CMK (cell line): ENCODE measurements around the gene SGCD.

Experiments
- DNase-seq: peaks from one replicate; pipeline ENCODE4 v3.0.0-alpha.2; 2010; ENCODE audit warnings: low read depth

SGCD gene

DNA sequence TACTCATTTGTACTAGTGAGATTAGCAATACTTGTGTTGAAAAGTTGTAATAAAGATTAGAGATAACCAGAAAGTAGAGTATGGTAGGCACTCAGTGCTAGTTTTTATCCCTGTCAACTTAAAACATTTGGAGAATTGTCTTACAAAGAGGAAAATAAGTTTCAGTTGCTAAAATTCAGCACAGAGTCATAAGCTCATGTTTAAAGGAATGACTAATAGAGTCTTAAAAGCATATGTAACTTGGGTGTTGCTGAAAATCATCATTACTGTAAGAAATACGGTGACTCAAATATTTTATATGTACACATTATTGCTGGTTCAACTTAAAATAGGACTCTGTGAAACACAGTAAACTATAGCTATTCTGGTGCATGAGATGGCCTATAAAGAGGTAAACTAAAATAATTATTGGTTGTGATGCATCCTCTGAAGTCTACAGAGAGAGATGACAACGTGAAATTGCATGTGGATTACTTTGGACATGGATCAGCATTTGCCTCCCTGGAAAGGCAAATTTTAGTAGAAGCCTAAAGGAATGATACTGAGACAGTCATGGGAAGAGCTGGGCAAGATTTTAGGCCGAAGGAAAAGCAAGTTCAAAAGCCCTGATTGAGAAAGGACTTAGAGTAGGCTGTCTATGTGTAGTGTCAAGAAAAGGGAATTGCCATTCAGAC lies 34.6 kb downstream of the SGCD start:
- DNase-seq: no peak

DNA sequence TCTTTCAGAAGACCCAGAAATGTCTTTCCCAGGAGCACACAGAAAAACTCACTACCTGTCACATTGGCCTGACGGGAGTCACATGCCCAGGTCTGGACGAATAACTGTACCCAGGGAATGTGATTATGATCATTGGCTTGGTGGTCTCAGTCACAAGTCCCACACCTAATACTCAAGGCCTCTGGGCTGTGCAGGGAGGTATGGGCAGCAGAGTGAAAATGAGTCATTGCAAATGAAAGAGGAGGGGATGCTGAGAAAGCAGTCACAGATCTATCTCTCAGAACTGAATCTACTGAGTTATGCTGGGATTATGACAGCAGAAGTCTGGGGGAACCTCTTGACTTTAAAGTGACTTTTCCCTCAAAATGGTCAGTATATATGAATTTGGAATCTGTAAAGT lies 36.9 kb downstream of the SGCD start:
- no peak for DNase-seq

DNA sequence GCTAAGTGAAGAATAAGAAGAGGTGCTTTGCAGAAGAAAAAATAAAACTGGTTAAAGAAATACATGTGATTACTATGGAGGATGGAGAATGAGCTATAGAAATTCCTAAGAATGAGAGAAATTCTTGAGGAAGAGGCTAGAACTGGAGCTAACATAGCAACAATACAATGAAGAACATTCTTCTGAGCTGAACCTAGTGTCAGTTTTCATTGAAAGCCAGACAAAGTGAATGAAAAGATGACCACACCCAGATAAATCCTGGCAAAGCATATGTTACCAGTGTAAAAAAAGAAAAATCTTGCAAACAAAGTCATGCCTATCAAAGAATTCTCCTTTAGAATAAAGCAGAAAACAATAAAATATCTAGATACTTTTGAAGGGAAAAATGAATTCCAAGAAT lies 39.6 kb downstream of the SGCD start:
- DNase-seq: no peak

DNA sequence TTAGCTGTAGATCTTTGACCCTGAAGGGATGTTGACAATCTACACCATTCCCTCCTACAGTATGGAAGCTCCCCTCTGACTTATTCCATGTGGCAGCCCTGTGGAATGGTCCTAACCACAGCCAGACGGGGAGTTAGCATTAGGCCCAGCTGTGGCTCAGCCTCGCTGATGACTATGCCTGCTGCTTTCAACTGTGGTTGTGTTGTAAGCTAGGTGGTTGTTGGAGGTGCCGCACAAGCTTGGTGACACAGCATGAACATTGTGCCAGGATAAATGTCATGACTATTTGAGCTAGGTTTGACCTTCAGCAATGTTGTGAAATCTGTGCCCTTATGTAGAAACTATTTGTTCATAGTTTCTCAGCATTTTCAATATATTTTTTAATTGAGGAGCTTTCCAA lies 40.6 kb downstream of the SGCD start:
- DNase-seq: no peak

DNA sequence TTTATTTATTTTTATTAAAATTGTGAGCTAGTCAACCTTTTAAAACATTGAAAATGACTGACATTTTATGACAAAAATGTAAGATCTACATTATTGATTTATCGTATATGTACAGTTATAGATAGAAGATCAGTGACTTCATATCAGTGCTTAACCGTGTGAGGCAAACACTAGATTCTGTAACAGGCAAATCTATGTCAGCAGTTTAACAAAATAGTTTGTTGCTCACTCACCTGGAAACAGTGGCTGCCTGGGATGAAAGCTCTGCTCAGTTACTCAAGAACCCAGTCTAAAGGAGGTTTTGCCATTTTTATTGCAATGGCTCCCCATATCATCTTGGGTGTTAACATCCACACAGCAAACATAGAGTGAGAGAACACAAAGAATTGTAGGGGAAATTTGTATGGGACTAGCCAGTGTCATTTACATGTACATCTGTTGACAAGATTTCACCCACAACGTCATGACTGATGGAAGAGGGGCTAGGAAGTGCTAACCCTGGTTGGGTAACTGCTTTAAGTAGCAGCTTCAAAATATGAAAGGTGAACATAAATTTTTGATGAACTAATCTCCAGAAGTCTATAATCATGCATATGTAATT lies 49.0 kb downstream of the SGCD start:
- no peak for DNase-seq

DNA sequence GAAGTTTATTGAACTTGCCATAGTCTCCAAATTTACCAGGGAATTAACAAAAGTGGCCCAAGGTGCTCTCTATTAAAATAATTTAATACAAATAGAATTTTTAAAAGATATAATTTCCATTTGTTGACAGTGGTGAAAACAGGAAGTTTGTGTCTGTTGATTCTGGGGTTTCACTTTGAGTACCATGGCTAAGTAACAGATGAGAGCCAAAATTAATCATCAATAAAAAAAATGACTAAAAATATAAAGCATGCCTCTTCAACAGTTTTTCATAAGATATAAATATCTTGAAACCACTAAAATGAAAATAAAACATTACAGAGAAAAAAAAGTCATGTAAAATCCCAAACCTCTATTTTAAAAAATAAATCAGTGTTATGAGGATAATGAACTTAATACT lies 49.8 kb downstream of the SGCD start:
- DNase-seq: no peak

DNA sequence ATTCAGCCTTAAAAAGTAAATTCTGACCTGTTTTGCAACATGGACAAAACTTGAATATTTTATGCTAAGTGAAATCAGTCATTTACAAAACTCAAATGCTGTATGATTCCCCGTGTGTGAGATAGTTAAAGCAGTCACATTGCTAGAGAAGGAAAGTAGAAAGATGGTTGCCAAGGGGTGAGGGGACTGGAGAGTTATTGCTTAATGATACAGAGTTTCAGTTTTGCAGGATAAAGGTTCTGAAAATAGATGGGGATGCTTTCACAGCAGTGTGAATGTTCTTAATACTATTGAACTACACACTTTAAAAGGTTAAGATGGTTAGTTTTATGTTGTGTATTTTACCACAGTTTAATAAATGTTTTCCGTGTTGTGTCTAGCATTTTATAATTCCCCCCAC lies 51.2 kb downstream of the SGCD start:
- no peak for DNase-seq

DNA sequence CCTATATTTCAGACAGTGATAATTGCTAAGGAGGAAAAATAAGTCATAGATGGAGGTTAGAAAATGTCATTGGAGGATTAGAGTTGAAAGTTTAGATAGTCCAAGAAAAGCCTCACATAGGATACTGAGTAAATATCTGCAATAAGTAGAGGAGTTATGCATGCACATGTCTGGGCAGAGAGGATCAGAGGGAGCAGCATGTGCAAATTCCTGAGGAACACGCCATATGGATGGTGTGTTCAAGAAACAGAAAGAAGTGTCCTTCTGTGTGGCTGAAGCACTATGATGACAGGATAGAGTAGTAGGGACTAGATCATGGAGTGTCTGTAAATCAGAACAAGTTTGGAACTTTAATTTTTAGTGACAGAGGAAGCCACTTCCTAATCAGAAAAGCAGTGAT lies 52.2 kb downstream of the SGCD start:
- DNase-seq: no peak

DNA sequence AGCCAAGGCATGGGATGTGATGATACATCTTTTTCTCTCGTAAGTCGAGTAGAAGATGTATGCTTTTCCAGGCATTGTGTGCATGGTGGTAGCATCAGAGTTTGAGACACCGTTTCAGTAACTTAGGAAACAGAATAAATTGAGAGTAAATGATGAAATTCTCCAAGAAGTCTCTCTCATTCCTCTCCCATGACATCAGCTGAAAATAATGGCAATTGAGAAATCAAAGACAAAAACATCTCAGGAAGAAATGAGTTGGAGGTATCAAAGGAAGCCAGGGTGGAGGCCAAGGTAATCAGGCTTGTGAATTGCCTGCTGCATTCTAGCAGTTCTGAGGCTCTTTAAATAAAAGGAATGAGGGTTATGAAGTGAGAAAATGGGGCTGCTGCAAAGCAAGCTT lies 53.9 kb downstream of the SGCD start:
- DNase-seq: no peak

DNA sequence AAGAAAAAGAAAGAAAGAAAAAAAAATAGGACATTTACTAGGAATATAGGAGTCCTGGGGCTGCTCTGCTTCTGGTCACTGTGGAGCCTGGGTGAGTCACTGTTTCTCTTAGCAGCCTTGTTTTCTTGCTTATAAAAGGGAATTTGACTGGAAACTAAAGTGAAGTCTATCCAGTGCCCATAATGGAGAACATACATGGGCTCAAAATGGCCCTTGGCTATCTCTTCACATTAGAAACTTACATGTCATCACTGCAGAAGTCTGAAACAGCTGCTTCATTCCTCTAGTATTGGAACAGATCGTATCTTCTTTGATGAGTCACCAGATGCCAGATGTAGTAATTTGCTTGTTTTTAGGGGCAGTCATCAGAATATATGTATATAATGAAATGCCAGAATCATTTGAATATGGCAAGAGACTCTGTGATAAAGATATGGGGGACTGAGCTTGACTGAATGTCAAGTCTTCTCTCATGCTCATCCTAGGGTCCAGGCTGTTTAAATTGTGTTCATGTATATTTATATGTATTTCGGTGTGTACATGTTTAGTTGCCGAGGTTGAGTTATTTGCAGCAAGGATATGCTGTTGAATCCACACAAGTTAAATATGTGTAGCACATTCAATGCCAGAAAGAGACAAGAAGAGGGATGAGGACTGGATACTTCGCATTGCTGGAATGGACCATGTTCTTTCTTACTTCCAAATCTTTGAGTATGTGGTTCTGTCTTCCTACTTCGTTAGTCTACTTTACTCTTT lies 56.7 kb downstream of the SGCD start:
- DNase-seq: no peak

DNA sequence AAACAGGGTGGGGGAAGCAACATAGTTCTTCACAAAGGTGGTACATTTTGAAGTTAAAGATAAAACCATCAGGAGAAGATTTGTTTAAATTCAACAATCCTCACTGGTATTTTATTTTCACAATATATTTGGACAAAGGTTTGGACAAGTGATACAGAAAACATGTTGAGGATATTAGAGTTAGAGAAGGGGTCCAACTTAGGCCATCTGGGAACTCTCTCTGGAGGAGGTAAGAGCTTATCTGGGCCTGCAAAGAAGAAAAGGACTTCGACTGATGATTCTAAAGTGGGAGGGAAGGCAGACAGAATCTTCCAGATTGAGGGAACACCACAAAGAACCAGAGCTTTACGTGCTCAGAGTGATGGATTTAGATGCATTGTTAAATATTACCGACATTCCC lies 58.5 kb downstream of the SGCD start:
- no peak for DNase-seq

DNA sequence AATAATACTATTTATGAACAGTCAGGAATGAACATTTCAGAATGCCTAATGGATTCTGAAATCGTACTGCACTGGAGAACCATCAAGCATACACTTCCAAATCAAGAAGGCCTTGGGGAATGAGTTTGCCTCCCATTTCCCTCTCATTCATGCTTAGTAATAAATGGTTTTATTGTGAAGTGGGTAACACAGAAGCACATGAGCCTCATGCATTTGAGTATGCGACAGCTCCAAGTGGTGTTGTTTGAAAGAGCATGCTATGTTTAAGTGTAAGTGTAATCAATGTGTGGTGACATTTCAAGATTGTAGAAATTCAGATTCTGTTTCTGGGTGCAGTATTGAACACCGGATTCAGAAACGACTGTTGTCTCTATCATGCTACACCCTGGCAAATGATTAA lies 60.0 kb downstream of the SGCD start:
- no peak for DNase-seq

DNA sequence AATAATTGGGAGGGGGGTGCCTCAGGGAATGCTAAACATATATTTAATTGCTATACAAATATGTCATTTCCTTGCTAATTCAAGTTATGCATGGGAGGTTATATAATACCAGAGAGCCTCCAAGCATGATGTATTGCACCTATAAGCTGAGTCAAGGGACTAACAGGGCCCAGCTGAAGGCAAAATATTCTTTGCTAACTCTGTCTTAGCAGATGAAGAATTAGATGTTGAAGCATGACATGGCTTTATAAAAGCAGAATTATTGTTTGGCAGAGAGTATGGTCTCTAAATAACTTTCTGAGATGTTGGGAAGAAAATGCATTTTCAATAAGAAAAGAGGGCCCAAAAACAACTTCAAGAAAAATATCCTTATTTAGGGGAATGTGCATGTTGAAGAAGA lies 60.4 kb downstream of the SGCD start:
- DNase-seq: no peak

DNA sequence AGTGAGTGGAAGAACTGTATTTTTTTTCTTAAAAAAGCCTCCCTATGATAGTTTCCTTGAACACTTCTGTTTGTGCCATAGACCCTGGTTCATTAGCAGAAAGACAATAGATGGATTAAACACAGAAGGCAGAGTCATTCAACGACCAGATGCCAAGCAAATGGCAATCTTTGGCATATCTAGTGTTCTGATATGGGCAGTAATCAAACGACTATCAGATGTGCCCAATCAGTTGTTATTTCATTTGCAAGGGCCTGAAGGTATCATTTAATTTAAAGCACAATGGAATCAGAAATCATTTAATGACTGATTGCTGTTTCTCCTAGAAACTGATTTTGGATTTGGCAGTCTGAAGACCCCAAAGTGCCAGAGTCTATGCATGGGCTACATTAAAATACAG lies 61.3 kb downstream of the SGCD start:
- DNase-seq: no peak

DNA sequence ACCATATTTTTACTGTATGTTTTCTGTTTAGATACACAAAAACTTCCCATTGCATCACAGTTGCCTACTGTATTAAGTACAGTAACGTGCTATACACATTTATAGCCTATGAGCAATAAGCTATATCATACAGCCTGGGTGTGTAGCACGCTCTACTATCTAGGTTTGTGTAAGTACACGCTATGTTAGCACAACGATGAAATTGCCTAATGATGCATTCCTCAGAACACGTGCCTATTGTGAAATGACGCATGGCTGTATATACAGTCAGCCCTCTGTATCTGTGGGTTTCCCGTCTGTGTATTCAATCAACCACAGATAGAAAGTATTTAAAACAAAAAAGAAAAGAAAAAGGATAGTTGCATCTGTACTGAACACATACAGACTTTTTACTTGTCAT lies 64.2 kb downstream of the SGCD start:
- DNase-seq: no peak

DNA sequence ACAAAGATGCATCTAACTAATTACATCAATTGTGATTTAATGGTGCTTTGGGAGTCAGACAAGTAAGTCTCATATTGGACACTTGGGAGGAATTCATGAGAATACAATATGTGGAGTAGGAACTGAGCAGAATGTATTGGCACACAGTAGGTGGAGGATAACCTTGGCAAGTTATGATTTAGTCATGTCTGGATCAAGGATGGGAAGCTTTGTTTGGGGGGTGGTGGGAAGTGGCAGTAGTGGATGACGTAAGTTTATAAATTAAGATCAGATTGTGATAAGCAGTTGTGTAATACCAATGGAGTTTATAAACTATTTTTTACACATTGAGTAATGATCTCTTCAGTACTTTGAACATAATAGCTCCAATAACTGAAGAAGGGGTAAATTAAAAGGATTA lies 67.0 kb downstream of the SGCD start:
- no peak for DNase-seq

DNA sequence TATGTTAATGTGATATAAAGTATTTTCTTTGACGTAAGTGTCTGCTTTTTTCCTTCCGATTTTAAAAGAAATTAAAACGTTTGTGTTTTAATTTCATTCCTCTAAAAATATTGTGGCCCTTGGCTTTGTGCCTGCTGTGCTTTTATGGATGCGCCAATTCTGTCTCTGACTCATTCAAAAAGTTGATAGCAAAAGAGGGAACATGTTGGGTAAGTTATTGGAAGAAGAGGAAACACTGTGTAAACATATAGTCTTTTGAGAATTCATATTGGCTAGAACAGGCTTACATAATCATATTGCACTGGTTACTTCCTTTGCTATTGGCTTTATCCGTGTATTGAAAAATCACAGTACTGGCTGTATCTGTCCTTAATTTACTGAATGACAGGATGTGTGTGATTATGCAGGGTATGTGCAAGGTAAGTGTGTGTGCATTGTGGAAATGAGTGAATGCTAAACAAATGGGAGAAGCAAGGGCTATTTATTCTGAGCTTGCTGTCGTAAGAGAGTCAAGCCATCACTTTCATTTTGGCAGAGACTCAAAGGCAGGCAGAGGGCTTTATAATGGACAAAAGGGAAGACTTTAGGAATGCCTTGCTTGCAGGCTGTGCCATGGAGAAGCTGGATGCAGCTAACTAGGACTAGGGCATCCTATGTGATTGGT lies 67.8 kb downstream of the SGCD start:
- no peak for DNase-seq

DNA sequence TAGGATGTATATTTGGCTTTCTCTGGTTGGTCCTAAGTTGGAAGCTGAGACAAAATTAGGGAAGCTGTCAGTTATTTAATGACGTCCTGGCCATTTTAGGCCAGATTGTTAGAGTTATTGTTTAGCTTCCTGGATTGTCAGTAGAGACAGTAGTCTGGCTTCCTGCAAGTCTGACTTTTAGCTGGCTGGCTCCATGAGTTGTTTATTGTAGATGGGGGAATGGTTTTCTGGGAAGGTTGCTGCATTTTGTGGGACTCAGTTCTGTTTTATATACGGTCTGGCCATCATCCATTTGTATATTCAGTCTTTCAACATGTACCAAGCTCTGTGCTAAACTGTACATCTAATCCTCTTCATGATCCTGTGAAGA lies 68.3 kb downstream of the SGCD start:
- DNase-seq: no peak

DNA sequence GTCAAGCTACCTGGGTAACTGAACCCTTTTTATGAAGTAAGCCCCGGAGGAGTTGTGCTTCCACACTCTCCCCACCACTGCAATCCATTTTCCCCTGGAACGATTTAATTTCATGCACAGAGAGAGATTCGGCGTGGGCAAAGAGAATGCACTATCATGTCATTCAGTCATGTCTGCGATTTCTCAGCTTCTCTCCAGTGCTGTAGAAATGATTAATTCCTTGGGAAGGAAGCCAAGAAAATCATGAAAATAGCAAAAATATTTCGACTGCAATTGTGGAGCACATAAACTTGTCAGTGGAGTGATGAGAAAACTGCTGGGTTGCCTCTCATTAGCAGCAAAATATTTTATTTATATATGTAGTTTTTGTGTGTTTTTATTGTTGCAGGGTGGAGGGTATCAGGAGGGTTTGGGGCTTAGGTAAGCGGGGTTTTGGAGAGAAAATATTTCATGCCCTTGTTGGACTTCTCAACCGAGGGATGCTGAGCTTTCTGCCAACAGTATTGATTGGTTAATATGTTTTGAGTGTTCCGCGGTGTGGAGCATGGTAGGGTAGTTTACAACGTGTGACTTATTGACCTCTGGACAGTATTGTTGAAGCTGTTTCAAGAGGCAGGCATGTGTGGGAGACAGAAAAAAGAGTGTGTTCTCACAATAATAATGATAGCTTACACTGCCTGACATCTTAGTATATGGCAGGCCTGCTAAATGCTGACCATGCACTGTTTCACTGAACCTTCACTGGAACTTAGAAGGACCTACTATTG lies 69.3 kb downstream of the SGCD start:
- no peak for DNase-seq

DNA sequence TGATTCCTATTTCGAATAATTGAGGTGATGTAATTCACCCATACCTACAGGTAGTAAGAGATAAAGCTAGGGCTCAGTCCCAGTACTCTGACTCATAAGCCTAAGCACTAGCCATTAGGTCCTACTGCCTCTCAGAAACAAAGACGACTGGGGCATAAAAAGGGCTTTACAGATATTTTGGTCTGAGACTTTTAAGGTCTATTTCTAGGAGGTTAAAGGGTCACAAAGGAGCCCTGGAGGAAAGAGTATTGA lies 69.8 kb downstream of the SGCD start:
- DNase-seq: no peak

DNA sequence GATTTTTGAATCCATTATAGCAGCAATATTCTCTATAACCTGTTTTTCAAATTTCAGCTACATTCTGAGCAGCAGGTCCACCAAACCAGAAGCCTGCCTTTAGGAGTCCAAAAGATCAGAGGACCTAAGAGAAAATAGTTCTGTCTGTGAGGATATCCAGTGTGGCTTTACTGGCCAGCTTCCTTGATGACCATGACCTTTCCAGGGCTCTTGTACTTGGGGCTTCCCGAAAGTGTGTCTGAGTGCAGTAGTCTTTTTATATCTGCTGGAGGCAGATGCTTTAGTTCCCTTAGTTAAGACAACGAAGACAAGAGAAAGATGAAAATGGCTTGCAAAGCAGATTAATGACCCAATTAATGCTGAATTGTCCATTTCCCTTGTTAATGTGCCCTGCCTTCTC lies 72.4 kb downstream of the SGCD start:
- no peak for DNase-seq

DNA sequence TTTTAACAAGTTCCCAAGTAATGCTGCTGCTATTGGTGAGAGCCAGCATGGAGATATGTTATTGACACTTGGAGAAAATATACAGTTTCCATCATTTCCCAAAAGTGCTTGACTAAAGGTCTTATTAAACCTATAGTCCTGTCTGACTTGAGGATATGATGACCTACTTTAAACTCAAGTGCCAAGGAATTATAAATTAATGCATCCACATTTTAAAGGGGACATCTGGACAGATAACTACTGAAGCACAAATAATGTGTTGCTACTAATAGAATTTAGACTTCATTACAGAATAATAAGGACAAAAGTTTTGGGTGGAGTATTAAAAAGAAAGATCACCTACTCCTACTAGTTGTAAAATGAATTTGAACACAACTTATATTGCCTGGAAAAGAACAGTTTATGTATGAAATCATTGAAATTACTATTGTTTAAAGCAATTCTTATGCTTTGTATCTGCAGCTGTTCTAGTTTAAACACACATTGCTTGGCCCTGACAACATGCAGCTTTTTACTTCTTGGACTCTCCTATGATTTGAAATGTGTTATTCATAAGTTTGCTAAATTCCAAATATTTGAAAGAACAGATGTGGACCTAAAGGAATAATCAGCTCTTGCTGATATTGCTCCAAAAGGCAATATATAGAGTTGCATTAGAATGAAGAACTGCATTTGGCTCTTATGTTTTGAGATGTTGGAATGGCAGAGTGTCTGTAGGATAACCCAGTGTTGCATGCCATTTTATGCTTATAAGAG lies 73.4 kb downstream of the SGCD start:
- DNase-seq: no peak
